K562 (cell line): ENCODE data around the gene DRC1. TPM values are rescaled to one million over a fixed set of nuclear protein-coding genes. Genes with fewer than 3 reads are reported as not detected.

Experiments used
- ATAC-seq: fragments of 200-7000 bp; cut with Tn5 transposase; 3 replicates; pipeline ENCODE4 v1.9.1; 2020; ENCODE audit warnings: moderate library complexity
- BruUV-seq: library from RNA; stranded (reverse); fragments of 400-500 nt; replicated peaks from 2 replicates; lab custom pipeline; 2021; lab: Mats Ljungman, UMichigan
- CTCF ChIA-PET: fragments of 300-600 bp; formaldehyde crosslinking; extraction: SDS; loops from one replicate; lab custom pipeline; 2021; ENCODE audit warnings: low intra/inter-chr PET ratio; lab: Yijun Ruan, JAX
- POLR2A ChIA-PET: fragments of 300-600, 350-650 bp; sonication (Branson Sonifier 250); formaldehyde crosslinking; extraction: SDS; loops from one replicate; lab custom pipeline; 2021; ENCODE audit warnings: antibody characterized with exemption, inconsistent platforms; lab: Yijun Ruan, JAX
- DNase-seq, 4 experiments: peaks; one replicate each; pipeline versions ENCODE4 v3.0.0 to v3.0.0-alpha.2; 2011 to 2018; ENCODE audit warnings: low spot score in 3 of 4, mixed read lengths in 3 of 4; ENCODE audit errors: extremely low read depth in 1 of 4
- FAIRE-seq: peaks from 2 replicates; lab custom pipeline; 2011; peaks lifted over from hg19 to GRCh38; lab: Jason Lieb, UNC
- H2AFZ ChIP-seq: 2 replicates; pipeline ENCODE4 v1.6.0; 2011; ENCODE audit warnings: low read depth, low read length, control low read depth, inconsistent platforms
- H3K27ac ChIP-seq: fragments of 200-600 bp; 3 replicates; pipeline ENCODE4 v1.8.0; 2011; ENCODE audit warnings: low read depth, mild to moderate bottlenecking, control low read depth, inconsistent platforms, low read length, moderate library complexity, mixed read lengths; ENCODE audit errors: extremely low read depth
- H3K27me3 ChIP-seq, 2 experiments: fragments of 300-600 bp in 1 of 2; 2 replicates in 1 of 2; 3 replicates in 1 of 2; pipeline versions ENCODE4 v1.6.0 to v1.8.0; 2011; ENCODE audit warnings: inconsistent platforms in 2 of 2, low read length in 2 of 2, mild to moderate bottlenecking in 1 of 2, mixed read lengths in 1 of 2, moderate library complexity in 1 of 2; ENCODE audit not compliant: control insufficient read depth in 2 of 2, insufficient read depth in 2 of 2
- H3K36me3 ChIP-seq: fragments of 300-600 bp; 3 replicates; pipeline ENCODE4 v1.8.0; 2011; ENCODE audit warnings: mild to moderate bottlenecking, low read length, inconsistent platforms; ENCODE audit not compliant: control insufficient read depth, insufficient read depth
- H3K4me1 ChIP-seq, 2 experiments: fragments of 200-600 bp in 1 of 2; replicated peaks in 1 of 2; 2 replicates in 1 of 2; 3 replicates in 1 of 2; pipeline versions ENCODE4 v1.5.1 to v1.8.0; 2011; ENCODE audit warnings: inconsistent platforms in 2 of 2, low read length in 2 of 2, mild to moderate bottlenecking in 1 of 2, mixed read lengths in 1 of 2, moderate library complexity in 1 of 2; ENCODE audit not compliant: control insufficient read depth in 2 of 2, insufficient read depth in 2 of 2
- H3K4me2 ChIP-seq: 2 replicates; pipeline ENCODE4 v1.6.1; 2011; ENCODE audit warnings: low read length, control low read depth, inconsistent platforms, mixed read lengths; ENCODE audit not compliant: insufficient read depth
- H3K4me3 ChIP-seq: fragments of 200-600 bp; sonication (generic), shearing (Covaris generic); 2 replicates; pipeline ENCODE4 v1.5.1; 2016; ENCODE audit warnings: control low read depth, inconsistent platforms
- H3K79me2 ChIP-seq: fragments of 200-600 bp; 3 replicates; pipeline ENCODE4 v1.8.0; 2011; ENCODE audit warnings: low read length, inconsistent platforms; ENCODE audit not compliant: control insufficient read depth, insufficient read depth
- H3K9ac ChIP-seq, 2 experiments: 2 replicates each; pipeline versions ENCODE4 v1.6.0 to v1.6.1; 2011; ENCODE audit warnings: low read depth in 2 of 2, low read length in 2 of 2, control low read depth in 1 of 2, inconsistent platforms in 1 of 2, mild to moderate bottlenecking in 1 of 2, mixed read lengths in 1 of 2; ENCODE audit not compliant: insufficient read depth in 1 of 2
- H3K9me1 ChIP-seq: one replicate; pipeline ENCODE4 v1.6.0; 2011; ENCODE audit warnings: inconsistent platforms, mild to moderate bottlenecking, low read length, moderate library complexity; ENCODE audit not compliant: control insufficient read depth, insufficient read depth
- H3K9me3 ChIP-seq: replicated peaks from 2 replicates; pipeline ENCODE4 v1.5.1; 2011; ENCODE audit warnings: low read depth, low read length, inconsistent platforms; ENCODE audit not compliant: control insufficient read depth, insufficient read depth
- H4K20me1 ChIP-seq: replicated peaks from 2 replicates; pipeline ENCODE4 v1.6.1; 2011; ENCODE audit warnings: low read length, inconsistent platforms, mixed read lengths; ENCODE audit not compliant: control insufficient read depth, insufficient read depth
- PTRF ChIP-seq: fragments of 450-650 bp; IDR thresholded peaks from 2 replicates; pipeline ENCODE4 v1.6.1; 2016; ENCODE audit warnings: mild to moderate bottlenecking, missing genetic modification characterization, missing compliant biosample characterization
- SPI1 ChIP-seq: IDR thresholded peaks from 2 replicates; pipeline ENCODE4 v1.6.1; 2011; ENCODE audit warnings: low read depth, low read length, control low read depth, borderline replicate concordance
- ZNF717 ChIP-seq: fragments of 250-450 bp; sonication (Bioruptor Pico); IDR thresholded peaks from 2 replicates; pipeline ENCODE4 v1.5.0; 2021
- WGBS: fragments of 100-300 bp; shearing (Covaris generic); methylation state at CpG from one replicate; pipeline ENCODE4 v1.1.6; 2016; ENCODE audit warnings: low coverage, mixed read lengths; ENCODE audit not compliant: insufficient coverage; ENCODE audit errors: missing lambda C conversion rate; 5-methylcytosine and 5-hydroxymethylcytosine counted together
- in situ Hi-C: fragments of 300-500 bp; cut with MboI; formaldehyde crosslinking; loops from 4 replicates; pipeline ENCODE4 v1.15.0; 2018; ENCODE audit warnings: inconsistent platforms, mixed read lengths
- intact Hi-C: fragments of 100-400 bp; cut with micrococcal nuclease; formaldehyde crosslinking; loops from 2 replicates; pipeline ENCODE4 v1.14.2; 2022
- polyA plus RNA-seq, 8 experiments: library from polyadenylated mRNA; depleted of rRNA in 4 of 8; stranded (reverse) in 5 of 8; unstranded in 3 of 8; fragments of >200 nt; fragmentation: Nextera tagmentation in 2 of 8; fragmentation: Illumina TruSeq in 1 of 8; extraction: Ambion mirVana in 2 of 8; extraction: Trizol in 1 of 8; gene quantifications; 2 replicates each; pipeline versions ENCODE4 v1.2.1 to v1.2.3, GENCODE V29; 2011 to 2014; ENCODE audit warnings: inconsistent platforms in 1 of 8, missing spikeins in 1 of 8
- total RNA-seq, 7 experiments: library from RNA; depleted of rRNA in 6 of 7; stranded (reverse); fragments of >200 nt in 6 of 7; fragmentation: Illumina TruSeq in 2 of 7; extraction: Trizol in 2 of 7; gene quantifications; 2 replicates each; pipeline versions ENCODE4 v1.2.1 to v1.2.3, GENCODE V29; 2011 to 2021; ENCODE audit warnings: low replicate concordance in 1 of 7
- TF ChIP-seq, protein P1 (sequence below): fragments of 250-450 bp; sonication (Bioruptor Pico); IDR thresholded peaks from 2 replicates; pipeline ENCODE4 v1.8.0; 2021; ENCODE audit warnings: moderate library complexity, mild to moderate bottlenecking, inconsistent platforms
- TF ChIP-seq, protein P2 (sequence below): fragments of 250-450 bp; sonication (Bioruptor Pico); IDR thresholded peaks from 2 replicates; pipeline ENCODE4 v1.8.0; 2021; ENCODE audit warnings: mild to moderate bottlenecking, moderate library complexity

DRC1 gene
- total and polyA plus RNA-seq, 9 of the 15 experiments (the other 6 are each of a cell fraction or from before 2014, with no cell fraction given) = 0.07 to 0.10 TPM; not detected in 7

GRCh38 chr2:26506279-26506678, 104.6 kb downstream of the DRC1 start:
- FAIRE-seq = no peak
- POLR2A ChIA-PET = interaction anchor here (0.5 to 1.4 kb wide), 3 partner anchors 8 to 677 kb away, joined by 3 to 4 read pairs (median 3); no protein-coding TSS in a partner anchor

More at GRCh38 chr2:26506279-26506678, 104.6 kb downstream of the DRC1 start:
- H2AFZ ChIP-seq = no peak overlapping the region
- no peaks in the 10 kb centered on the region for H3K9me1 ChIP-seq
- no peaks in the 10 kb centered on the region for H4K20me1 ChIP-seq
- TF ChIP-seq, protein P1, sequence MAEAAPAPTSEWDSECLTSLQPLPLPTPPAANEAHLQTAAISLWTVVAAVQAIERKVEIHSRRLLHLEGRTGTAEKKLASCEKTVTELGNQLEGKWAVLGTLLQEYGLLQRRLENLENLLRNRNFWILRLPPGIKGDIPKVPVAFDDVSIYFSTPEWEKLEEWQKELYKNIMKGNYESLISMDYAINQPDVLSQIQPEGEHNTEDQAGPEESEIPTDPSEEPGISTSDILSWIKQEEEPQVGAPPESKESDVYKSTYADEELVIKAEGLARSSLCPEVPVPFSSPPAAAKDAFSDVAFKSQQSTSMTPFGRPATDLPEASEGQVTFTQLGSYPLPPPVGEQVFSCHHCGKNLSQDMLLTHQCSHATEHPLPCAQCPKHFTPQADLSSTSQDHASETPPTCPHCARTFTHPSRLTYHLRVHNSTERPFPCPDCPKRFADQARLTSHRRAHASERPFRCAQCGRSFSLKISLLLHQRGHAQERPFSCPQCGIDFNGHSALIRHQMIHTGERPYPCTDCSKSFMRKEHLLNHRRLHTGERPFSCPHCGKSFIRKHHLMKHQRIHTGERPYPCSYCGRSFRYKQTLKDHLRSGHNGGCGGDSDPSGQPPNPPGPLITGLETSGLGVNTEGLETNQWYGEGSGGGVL (CRISPR knock-in tag) = no peak
- TF ChIP-seq ZNF717 (CRISPR knock-in tag) = no peak
- peak; percentile 28; the same call in 1 of the 2 replicates for TF ChIP-seq SPI1
- no peak for TF ChIP-seq PTRF (tag)
- TF ChIP-seq, protein P2, sequence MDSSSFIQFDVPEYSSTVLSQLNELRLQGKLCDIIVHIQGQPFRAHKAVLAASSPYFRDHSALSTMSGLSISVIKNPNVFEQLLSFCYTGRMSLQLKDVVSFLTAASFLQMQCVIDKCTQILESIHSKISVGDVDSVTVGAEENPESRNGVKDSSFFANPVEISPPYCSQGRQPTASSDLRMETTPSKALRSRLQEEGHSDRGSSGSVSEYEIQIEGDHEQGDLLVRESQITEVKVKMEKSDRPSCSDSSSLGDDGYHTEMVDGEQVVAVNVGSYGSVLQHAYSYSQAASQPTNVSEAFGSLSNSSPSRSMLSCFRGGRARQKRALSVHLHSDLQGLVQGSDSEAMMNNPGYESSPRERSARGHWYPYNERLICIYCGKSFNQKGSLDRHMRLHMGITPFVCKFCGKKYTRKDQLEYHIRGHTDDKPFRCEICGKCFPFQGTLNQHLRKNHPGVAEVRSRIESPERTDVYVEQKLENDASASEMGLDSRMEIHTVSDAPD (CRISPR knock-in tag) = no peak
- TF ChIP-seq, all 486 proteins: peak for 1
- CTCF ChIA-PET = no interaction called here
- Histone ChIP-seq H3K27me3 (peaks cover 0 to 30% of the 10 kb centered on the region in 2 experiments; a peak in 3 of 5 replicates), H3K27ac (no peak overlapping the region), H3K36me3 (no peaks in the 10 kb centered on the region), H3K9ac (no peak overlapping the region), H3K4me2 (no peak overlapping the region), H3K4me3 (no peak overlapping the region), H3K79me2 (no peaks in the 10 kb centered on the region), H3K4me1 (peaks cover 0 to 13% of the 10 kb centered on the region in 2 experiments; a peak in 3 of 5 replicates), H3K9me3 (no peaks in the 10 kb centered on the region)
- intact Hi-C loops = loop anchor here (10.0 kb wide), 1 partner anchor 239 kb away; no protein-coding TSS in a partner anchor
- 22% methylated on average over 4 of the region's 4 CpGs for WGBS
- DNase-seq = no peak
- no peak for ATAC-seq
- no TSS peak for BruUV-seq
- in situ Hi-C loops = no loop called here

Other genes starting within 250 kb of the DRC1 start
- 2.5 and 4.7 TPM in 2 replicates for gene GAREM2, start 228.8 kb upstream of the DRC1 start, total RNA-seq (2014; rRNA removed)
- 1.3 and 1.7 TPM in 2 replicates for gene GAREM2, start 228.8 kb upstream of the DRC1 start, total RNA-seq (2014; rRNA removed; fragmentation: Illumina TruSeq; extraction: Trizol)
- gene GAREM2, start 228.8 kb upstream of the DRC1 start, total RNA-seq (2015; rRNA removed; fragmentation: Illumina TruSeq; extraction: Trizol) = 1.5 and 1.7 TPM in 2 replicates
- 11.5 and 12.4 TPM in 2 replicates for gene GAREM2, start 228.8 kb upstream of the DRC1 start, total RNA-seq (2021)
- 4.6 and 5.0 TPM in 2 replicates for gene GAREM2, start 228.8 kb upstream of the DRC1 start, polyA plus RNA-seq (2011; rRNA removed)
- gene GAREM2, start 228.8 kb upstream of the DRC1 start, polyA plus RNA-seq (2014; fragmentation: Illumina TruSeq; extraction: Trizol) = 5.4 and 6.9 TPM in 2 replicates
- 1 to 10 TPM; 1.7 to 2.2 TPM for gene GAREM2, start 228.8 kb upstream of the DRC1 start, polyA plus RNA-seq (2014; fragmentation: Nextera tagmentation; extraction: Ambion mirVana)
- gene GAREM2, start 228.8 kb upstream of the DRC1 start, polyA plus RNA-seq (2014; rRNA removed) = 4.6 and 7.6 TPM in 2 replicates
- 187 and 203 TPM in 2 replicates for gene HADHA, start 157.3 kb upstream of the DRC1 start, total RNA-seq (2014; rRNA removed)
- 207 and 219 TPM in 2 replicates for gene HADHA, start 157.3 kb upstream of the DRC1 start, total RNA-seq (2014; rRNA removed; fragmentation: Illumina TruSeq; extraction: Trizol)
- gene HADHA, start 157.3 kb upstream of the DRC1 start, total RNA-seq (2015; rRNA removed; fragmentation: Illumina TruSeq; extraction: Trizol) = 195 and 202 TPM in 2 replicates
- gene HADHA, start 157.3 kb upstream of the DRC1 start, total RNA-seq (2021) = 186 and 196 TPM in 2 replicates
- 183 and 214 TPM in 2 replicates for gene HADHA, start 157.3 kb upstream of the DRC1 start, polyA plus RNA-seq (2011; rRNA removed)
- 224 and 246 TPM in 2 replicates for gene HADHA, start 157.3 kb upstream of the DRC1 start, polyA plus RNA-seq (2014; fragmentation: Illumina TruSeq; extraction: Trizol)
- 100 to 1,000 TPM; 152 to 326 TPM for gene HADHA, start 157.3 kb upstream of the DRC1 start, polyA plus RNA-seq (2014; fragmentation: Nextera tagmentation; extraction: Ambion mirVana)
- 140 and 145 TPM in 2 replicates for gene HADHA, start 157.3 kb upstream of the DRC1 start, polyA plus RNA-seq (2014; rRNA removed)
- 67.3 and 71.4 TPM in 2 replicates for gene HADHB, start 157.0 kb upstream of the DRC1 start, total RNA-seq (2014; rRNA removed)
- 103 and 109 TPM in 2 replicates for gene HADHB, start 157.0 kb upstream of the DRC1 start, total RNA-seq (2014; rRNA removed; fragmentation: Illumina TruSeq; extraction: Trizol)
- gene HADHB, start 157.0 kb upstream of the DRC1 start, total RNA-seq (2015; rRNA removed; fragmentation: Illumina TruSeq; extraction: Trizol) = 86.8 and 93.1 TPM in 2 replicates
- 100 and 109 TPM in 2 replicates for gene HADHB, start 157.0 kb upstream of the DRC1 start, total RNA-seq (2021)
- gene HADHB, start 157.0 kb upstream of the DRC1 start, polyA plus RNA-seq (2011; rRNA removed) = 109 and 126 TPM in 2 replicates
- gene HADHB, start 157.0 kb upstream of the DRC1 start, polyA plus RNA-seq (2014; fragmentation: Illumina TruSeq; extraction: Trizol) = 77.3 and 92.0 TPM in 2 replicates
- 100 to 1,000 TPM; 198 to 199 TPM for gene HADHB, start 157.0 kb upstream of the DRC1 start, polyA plus RNA-seq (2014; fragmentation: Nextera tagmentation; extraction: Ambion mirVana)
- gene HADHB, start 157.0 kb upstream of the DRC1 start, polyA plus RNA-seq (2014; rRNA removed) = 84.6 and 94.9 TPM in 2 replicates
- 19.9 and 21.1 TPM in 2 replicates for gene SELENOI, start 55.8 kb upstream of the DRC1 start, total RNA-seq (2014; rRNA removed)
- gene SELENOI, start 55.8 kb upstream of the DRC1 start, total RNA-seq (2014; rRNA removed; fragmentation: Illumina TruSeq; extraction: Trizol) = 39.6 and 44.7 TPM in 2 replicates
- gene SELENOI, start 55.8 kb upstream of the DRC1 start, total RNA-seq (2015; rRNA removed; fragmentation: Illumina TruSeq; extraction: Trizol) = 24.2 and 26.3 TPM in 2 replicates
- gene SELENOI, start 55.8 kb upstream of the DRC1 start, total RNA-seq (2021) = 45.9 and 46.9 TPM in 2 replicates
- 21.3 and 31.8 TPM in 2 replicates for gene SELENOI, start 55.8 kb upstream of the DRC1 start, polyA plus RNA-seq (2011; rRNA removed)
- 21.4 and 24.4 TPM in 2 replicates for gene SELENOI, start 55.8 kb upstream of the DRC1 start, polyA plus RNA-seq (2014; fragmentation: Illumina TruSeq; extraction: Trizol)
- gene SELENOI, start 55.8 kb upstream of the DRC1 start, polyA plus RNA-seq (2014; fragmentation: Nextera tagmentation; extraction: Ambion mirVana) = 10 to 100 TPM in 1 of 2 experiments, 1 to 10 TPM in 1; 9.6 to 10.6 TPM
- 15.2 and 19.4 TPM in 2 replicates for gene SELENOI, start 55.8 kb upstream of the DRC1 start, polyA plus RNA-seq (2014; rRNA removed)
- gene ADGRF3, start 55.1 kb upstream of the DRC1 start, total RNA-seq (2014; rRNA removed) = not detected in 2 replicates
- gene ADGRF3, start 55.1 kb upstream of the DRC1 start, total RNA-seq (2014; rRNA removed; fragmentation: Illumina TruSeq; extraction: Trizol) = 0.07 TPM in 1 of 2 replicates, not detected in the other
- gene ADGRF3, start 55.1 kb upstream of the DRC1 start, total RNA-seq (2015; rRNA removed; fragmentation: Illumina TruSeq; extraction: Trizol) = 0.18 TPM in 1 of 2 replicates, not detected in the other
- 0.09 and 0.16 TPM in 2 replicates for gene ADGRF3, start 55.1 kb upstream of the DRC1 start, total RNA-seq (2021)
- gene ADGRF3, start 55.1 kb upstream of the DRC1 start, polyA plus RNA-seq (2011; rRNA removed) = 0.04 and 0.09 TPM in 2 replicates
- gene ADGRF3, start 55.1 kb upstream of the DRC1 start, polyA plus RNA-seq (2014; fragmentation: Illumina TruSeq; extraction: Trizol) = 0.06 and 0.16 TPM in 2 replicates
- gene ADGRF3, start 55.1 kb upstream of the DRC1 start, polyA plus RNA-seq (2014; fragmentation: Nextera tagmentation; extraction: Ambion mirVana) = under 1 TPM in 1 of 2 experiments, not detected in 1; 0.24 TPM
- 0.27 and 0.54 TPM in 2 replicates for gene ADGRF3, start 55.1 kb upstream of the DRC1 start, polyA plus RNA-seq (2014; rRNA removed)
- 0.05 and 0.33 TPM in 2 replicates for gene OTOF, start 76.2 kb downstream of the DRC1 start, total RNA-seq (2014; rRNA removed)
- gene OTOF, start 76.2 kb downstream of the DRC1 start, total RNA-seq (2014; rRNA removed; fragmentation: Illumina TruSeq; extraction: Trizol) = not detected in 2 replicates
- gene OTOF, start 76.2 kb downstream of the DRC1 start, total RNA-seq (2015; rRNA removed; fragmentation: Illumina TruSeq; extraction: Trizol) = not detected in 2 replicates
- 0.07 TPM in 1 of 2 replicates, not detected in the other for gene OTOF, start 76.2 kb downstream of the DRC1 start, total RNA-seq (2021)
- 0.07 and 0.11 TPM in 2 replicates for gene OTOF, start 76.2 kb downstream of the DRC1 start, polyA plus RNA-seq (2011; rRNA removed)
- gene OTOF, start 76.2 kb downstream of the DRC1 start, polyA plus RNA-seq (2014; fragmentation: Illumina TruSeq; extraction: Trizol) = not detected in 2 replicates
- gene OTOF, start 76.2 kb downstream of the DRC1 start, polyA plus RNA-seq (2014; fragmentation: Nextera tagmentation; extraction: Ambion mirVana) = not detected
- gene OTOF, start 76.2 kb downstream of the DRC1 start, polyA plus RNA-seq (2014; rRNA removed) = 0.03 TPM in 1 of 2 replicates, not detected in the other
- gene CIB4, start 239.4 kb downstream of the DRC1 start, total RNA-seq (2014; rRNA removed) = not detected in 2 replicates
- not detected in 2 replicates for gene CIB4, start 239.4 kb downstream of the DRC1 start, total RNA-seq (2014; rRNA removed; fragmentation: Illumina TruSeq; extraction: Trizol)
- gene CIB4, start 239.4 kb downstream of the DRC1 start, total RNA-seq (2015; rRNA removed; fragmentation: Illumina TruSeq; extraction: Trizol) = not detected in 2 replicates
- gene CIB4, start 239.4 kb downstream of the DRC1 start, total RNA-seq (2021) = not detected in 2 replicates
- gene CIB4, start 239.4 kb downstream of the DRC1 start, polyA plus RNA-seq (2011; rRNA removed) = not detected in 2 replicates
- not detected in 2 replicates for gene CIB4, start 239.4 kb downstream of the DRC1 start, polyA plus RNA-seq (2014; fragmentation: Illumina TruSeq; extraction: Trizol)
- gene CIB4, start 239.4 kb downstream of the DRC1 start, polyA plus RNA-seq (2014; fragmentation: Nextera tagmentation; extraction: Ambion mirVana) = not detected
- not detected in 2 replicates for gene CIB4, start 239.4 kb downstream of the DRC1 start, polyA plus RNA-seq (2014; rRNA removed)